ENCODE data around the gene PIGP.

GRCh38 chr21:37082375-37082774, 9.5 kb upstream of the PIGP start:
- TF ChIP-seq POLR2A (IDR thresholded peaks at IDR 0.05) (no peak), CTCF (IDR thresholded peaks at IDR 0.05 in 8 of 11, conservative IDR thresholded peaks at IDR 0.05 in 3 of 11) (no peak), POLR2AphosphoS5 (IDR thresholded peaks at IDR 0.05) (no peak)

Measured in spleen (tissue), 7 donors.